SK-N-SH (cell line): ENCODE measurements around the gene CRIM1. TPM values are rescaled to one million over a fixed set of nuclear protein-coding genes. Genes with fewer than 3 reads are reported as not detected.
A peak's percentile ranks its signal among the peaks of the same experiment; 100 is the strongest.

Experiments
- CHD2 ChIP-seq: fragments of 150-350 bp; IDR thresholded peaks from 2 replicates; pipeline ENCODE4 v1.6.1; 2018; ENCODE audit warnings: low read length; ENCODE audit not compliant: partially characterized antibody
- EP300 ChIP-seq, 2 experiments: IDR thresholded peaks; 2 replicates each; pipeline versions ENCODE4 v1.4.0 to v1.6.1; 2012; ENCODE audit warnings: borderline replicate concordance in 1 of 2, low read depth in 1 of 2, low read length in 1 of 2
- EZH2phosphoT487 ChIP-seq: fragments of 200-600 bp; sonication (generic); IDR thresholded peaks from 2 replicates; pipeline ENCODE4 v1.6.1; 2017; ENCODE audit warnings: low read depth, mixed run types, mild to moderate bottlenecking, antibody characterized with exemption, moderate library complexity, borderline replicate concordance
- FOXJ3 ChIP-seq: sonication (generic); formaldehyde crosslinking; IDR thresholded peaks from 2 replicates; pipeline ENCODE4 v1.5.1; 2020; ENCODE audit warnings: mild to moderate bottlenecking, missing genetic modification reagents
- FOXM1 ChIP-seq: IDR thresholded peaks from 2 replicates; pipeline ENCODE4 v1.4.0; 2012; ENCODE audit warnings: low read depth, mild to moderate bottlenecking
- GABPA ChIP-seq: IDR thresholded peaks from 2 replicates; pipeline ENCODE4 v1.4.0; 2012; ENCODE audit warnings: low read depth, mild to moderate bottlenecking
- GATA2 ChIP-seq: sonication (generic); formaldehyde crosslinking; IDR thresholded peaks from 2 replicates; pipeline ENCODE4 v1.5.0; 2020; ENCODE audit warnings: mild to moderate bottlenecking, missing genetic modification reagents
- JUND ChIP-seq: IDR thresholded peaks from 2 replicates; pipeline ENCODE4 v1.4.0; 2012
- MEF2A ChIP-seq: IDR thresholded peaks from 2 replicates; pipeline ENCODE4 v1.4.0; 2012; ENCODE audit warnings: low read depth, borderline replicate concordance
- NFIC ChIP-seq: IDR thresholded peaks from 2 replicates; pipeline ENCODE4 v1.4.0; 2012; ENCODE audit warnings: borderline replicate concordance
- POLR2AphosphoS5 ChIP-seq: IDR thresholded peaks from 2 replicates; pipeline ENCODE4 v1.6.1; 2012; ENCODE audit warnings: low read depth, low read length
- RAD21 ChIP-seq: IDR thresholded peaks from 2 replicates; pipeline ENCODE4 v1.6.1; 2012; ENCODE audit warnings: mild to moderate bottlenecking, low read length
- RCOR1 ChIP-seq: fragments of 150-350 bp; IDR thresholded peaks from 2 replicates; pipeline ENCODE4 v1.6.1; 2017; ENCODE audit warnings: antibody characterized with exemption, low read length
- REST ChIP-seq: IDR thresholded peaks from 2 replicates; pipeline ENCODE4 v1.6.1; 2012; ENCODE audit warnings: mild to moderate bottlenecking, low read depth, low read length, moderate library complexity
- RFX5 ChIP-seq: IDR thresholded peaks from 2 replicates; pipeline ENCODE4 v1.6.1; 2012; ENCODE audit warnings: mild to moderate bottlenecking, improper control_type of control experiment, low read length
- SMC3 ChIP-seq: IDR thresholded peaks from 2 replicates; pipeline ENCODE4 v1.6.1; 2012; ENCODE audit warnings: low read depth, low read length, improper control_type of control experiment
- USF1 ChIP-seq: IDR thresholded peaks from 2 replicates; pipeline ENCODE4 v1.4.0; 2012; ENCODE audit warnings: low read depth, borderline replicate concordance
- ZBTB33 ChIP-seq: IDR thresholded peaks from 2 replicates; pipeline ENCODE4 v1.4.0; 2012; ENCODE audit warnings: low read depth, borderline replicate concordance
- polyA plus RNA-seq, 3 experiments: library from polyadenylated mRNA; depleted of rRNA; stranded (reverse); fragments of >200 nt; gene quantifications; 2 replicates each; pipeline ENCODE4 v1.2.3, GENCODE V29; 2012

The CRIM1 gene
- polyA plus RNA-seq, 1 of the 3 experiments (the other 2 are of a cell fraction), result 244 TPM

GRCh38 chr2:36433311-36434217 is 78.0 kb downstream of the CRIM1 start (continued):
- TF ChIP-seq NFIC, result peak; percentile 91
- no peak for TF ChIP-seq GATA2 (CRISPR knock-in tag)
- TF ChIP-seq FOXJ3, result no peak
- no peak for TF ChIP-seq USF1
- TF ChIP-seq EP300 (IDR thresholded peaks at IDR 0.05; ENCODE audit: borderline replicate concordance in 1 of 2, low read depth in 1 of 2, low read length in 1 of 2), result peak in 1 of 2 experiments; percentile 70; a peak in 2 of 4 replicates
- TF ChIP-seq FOXM1, result no peak; the same call in 1 of the 2 replicates
- no peak for TF ChIP-seq REST
- TF ChIP-seq CHD2, result no peak
- no peak for TF ChIP-seq GABPA
- peak; percentile 39; the same call in 1 of the 2 replicates for TF ChIP-seq JUND
- TF ChIP-seq RAD21, result no peak
- TF ChIP-seq RCOR1, result no peak
- TF ChIP-seq RFX5, result no peak
- TF ChIP-seq MEF2A, result peak; percentile 58; the same call in 1 of the 2 replicates
- no peak for TF ChIP-seq EZH2phosphoT487
- 0 out of 2 replicates have a peak, but pooled peaks have one; percentile 2 for TF ChIP-seq SMC3
- peak; percentile 8; the same call in 1 of the 2 replicates for TF ChIP-seq POLR2AphosphoS5
- TF ChIP-seq ZBTB33, result no peak
- TF ChIP-seq, all 33 proteins: peak for 11
